ENCODE data around the gene CCDC7. TPM values are rescaled to one million over a fixed set of nuclear protein-coding genes. Genes with fewer than 3 reads are reported as not detected.

The CCDC7 gene
- total and polyA plus RNA-seq, 10 of the 15 experiments (the other 5 are each of a cell fraction or from before 2014, with no cell fraction given) = 1.8 to 5.6 (median 3.4) TPM

GRCh38 chr10:32851301-32851700 is 405.4 kb downstream of the CCDC7 start:
- DNase-seq (ENCODE audit: low read depth, low spot score) = no peak
- intact Hi-C loops (cut with micrococcal nuclease; ENCODE audit: unreplicated experiment) = no loop called here
- Histone ChIP-seq H3K27ac (ENCODE audit: control insufficient read depth, insufficient read depth) (no peak overlapping the region), H2AFZ (ENCODE audit: control insufficient read depth, low read depth, low read length) (no peak overlapping the region), H3K9ac (ENCODE audit: control insufficient read depth, insufficient read depth, low read length) (no peak overlapping the region), H3K79me2 (ENCODE audit: control insufficient read depth, insufficient read depth, low read length) (no peaks in the 10 kb centered on the region), H3K27me3 (replicated peaks in 1 of 2; ENCODE audit: control insufficient read depth in 2 of 2, insufficient read depth in 2 of 2, low read length in 1 of 2) (no peaks in the 10 kb centered on the region), H3K36me3 (ENCODE audit: control insufficient read depth in 2 of 2, insufficient read depth in 2 of 2, low read length in 1 of 2) (no peaks in the 10 kb centered on the region), H4K20me1 (ENCODE audit: control insufficient read depth, insufficient read depth) (no peaks in the 10 kb centered on the region), H3K4me1 (ENCODE audit: control insufficient read depth, insufficient read depth, low read length) (no peaks in the 10 kb centered on the region), H3K9me3 (replicated peaks; ENCODE audit: control insufficient read depth, insufficient read depth, low read length) (no peaks in the 10 kb centered on the region), H3K4me3 (no peak overlapping the region), H3K4me2 (ENCODE audit: control insufficient read depth, insufficient read depth) (no peak overlapping the region)
- in situ Hi-C loops (cut with MboI) = no loop called here
- RAD21 ChIA-PET (ENCODE audit: unreplicated experiment) = no interaction called here
- FAIRE-seq = no peak
- 0% methylated on average over 1 of the region's 1 CpG for WGBS (ENCODE audit: insufficient coverage, insufficient replicate concordance, low lambda C conversion rate, missing lambda C conversion rate)
- BruUV-seq (replicated peaks) = no TSS peak
- no peak for ATAC-seq
- CTCF ChIA-PET = no interaction called here
- POLR2A ChIA-PET = no interaction called here
- SMC1A ChIA-PET (ENCODE audit: uncharacterized antibody, unreplicated experiment) = interaction anchor here (0.8 kb wide), 1 partner anchor 26 kb away, joined by 3 read pairs; no protein-coding TSS in a partner anchor
- TF ChIP-seq HDAC6 (IDR thresholded peaks at IDR 0.05; ENCODE audit: unreplicated experiment) = no peak
- no peak for TF ChIP-seq E2F4 (IDR thresholded peaks at IDR 0.05; ENCODE audit: low read depth, low read length)
- no peak for TF ChIP-seq SIN3A (IDR thresholded peaks at IDR 0.05; ENCODE audit: low read depth, low read length)
- TF ChIP-seq SMC3 (IDR thresholded peaks at IDR 0.05; ENCODE audit: borderline replicate concordance, low read length) = no peak
- TF ChIP-seq JUND (IDR thresholded peaks at IDR 0.05; ENCODE audit: low read depth, low read length) = no peak
- no peak for TF ChIP-seq POU2F2 (IDR thresholded peaks at IDR 0.05; ENCODE audit: borderline replicate concordance, low read depth, low read length)
- TF ChIP-seq NFYB (IDR thresholded peaks at IDR 0.05; ENCODE audit: insufficient read depth, low read depth, low read length) = no peak
- TF ChIP-seq WRNIP1 (IDR thresholded peaks at IDR 0.05; ENCODE audit: borderline replicate concordance, low read depth, low read length) = no peak
- TF ChIP-seq USF1 (IDR thresholded peaks at IDR 0.05; ENCODE audit: borderline replicate concordance, extremely low read length, insufficient read depth, low read depth, low read length) = no peak
- no peak for TF ChIP-seq IRF4 (IDR thresholded peaks at IDR 0.05; ENCODE audit: low read depth, low read length)
- no peak for TF ChIP-seq CBX3 (IDR thresholded peaks at IDR 0.05; ENCODE audit: borderline replicate concordance, low read depth)
